Upper lobe of left lung (tissue), 6 donors: ENCODE data around the gene PCSK2. TPM values are rescaled to one million over a fixed set of nuclear protein-coding genes. Genes with fewer than 3 reads are reported as not detected.

ENCODE experiments used
- ATAC-seq, 2 donors: fragments of 200-7000 bp; cut with Tn5 transposase; one replicate each; pipeline ENCODE4 v1.9.1; 2022; ENCODE audit warnings: mild to moderate bottlenecking in 2 of 2, moderate library complexity in 2 of 2; ENCODE audit not compliant: low FRiP score in 2 of 2
- DNase-seq, 2 donors: peaks; one replicate each; pipeline ENCODE4 v3.0.0-alpha.2; 2019 to 2020
- H3K27ac ChIP-seq, 4 donors: fragments of 200-600 bp; sonication (generic); one replicate each; pipeline ENCODE4 v1.5.1; 2016 to 2019
- H3K27me3 ChIP-seq, 4 donors: fragments of 200-600 bp; sonication (generic); one replicate each; pipeline ENCODE4 v1.5.1; 2017 to 2019
- H3K36me3 ChIP-seq, 4 donors: fragments of 200-600 bp; sonication (generic); one replicate each; pipeline ENCODE4 v1.5.1; 2016 to 2019
- H3K4me1 ChIP-seq, 4 donors: fragments of 200-600 bp; sonication (generic); one replicate each; pipeline ENCODE4 v1.5.1; 2018 to 2019
- H3K4me3 ChIP-seq, 4 donors: fragments of 200-600 bp; sonication (generic); one replicate each; pipeline ENCODE4 v1.5.1; 2017 to 2019; ENCODE audit warnings: mild to moderate bottlenecking in 2 of 4, moderate library complexity in 1 of 4
- H3K9me3 ChIP-seq, 4 donors: fragments of 200-600 bp; sonication (generic); one replicate each; pipeline ENCODE4 v1.5.1; 2018 to 2019
- CTCF ChIP-seq, 6 experiments: fragments of 450-650 bp in 4 of 6; fragments of 200-600 bp in 2 of 6; sonication (generic) in 2 of 6; IDR thresholded peaks; one replicate each; pipeline ENCODE4 v1.5.1; 2016 to 2019; ENCODE audit warnings: antibody characterized with exemption in 6 of 6
- EP300 ChIP-seq, 4 donors: sonication (generic); formaldehyde crosslinking; IDR thresholded peaks; one replicate each; pipeline ENCODE4 v1.5.1; 2017; ENCODE audit warnings: antibody characterized with exemption in 4 of 4, control low read depth in 2 of 4
- POLR2A ChIP-seq, 4 donors: fragments of 450-650 bp; IDR thresholded peaks; one replicate each; pipeline ENCODE4 v1.5.1; 2016 to 2017; ENCODE audit warnings: antibody characterized with exemption in 4 of 4, mild to moderate bottlenecking in 2 of 4
- POLR2AphosphoS5 ChIP-seq, 2 donors: sonication (generic); formaldehyde crosslinking; IDR thresholded peaks; one replicate each; pipeline ENCODE4 v1.5.1; 2017; ENCODE audit warnings: antibody characterized with exemption in 2 of 2
- WGBS, 2 donors: methylation state at CpG; one replicate each; pipeline ENCODE4 v1.1.5; 2017 to 2018; 5-methylcytosine and 5-hydroxymethylcytosine counted together
- total RNA-seq, 6 donors: library from RNA; depleted of rRNA in 4 of 6; stranded (reverse); fragments of >200 nt in 4 of 6; gene quantifications; one replicate each; pipeline versions ENCODE4 v1.1.0 to v1.2.1, GENCODE V29; 2016 to 2021
- donor health status: DM: no; HTN: no; CAD: no; lungs with moderate emphysema.
- donor health status: DM: no; HTN: yes; CAD: no; lungs with severe emphysema.

PCSK2 gene
- total RNA-seq, 6 donors from 2014 or later: 1.4 to 75.3 (median 15.9) TPM

- DNase-seq (no peak), ATAC-seq (no peak)
- 76 to 77% methylated on average over 5 of the region's 5 CpGs for WGBS, 2 donors
- no peaks in the 10 kb centered on the region for H3K27me3 ChIP-seq
- no peak overlapping the region for H3K4me3 ChIP-seq
- no peak overlapping the region for H3K27ac ChIP-seq
- H3K4me1 ChIP-seq: no peaks in the 10 kb centered on the region
- H3K36me3 ChIP-seq: no peaks in the 10 kb centered on the region
- no peaks in the 10 kb centered on the region for H3K9me3 ChIP-seq
- TF ChIP-seq POLR2A (IDR thresholded peaks at IDR 0.05) (no peak), POLR2AphosphoS5 (IDR thresholded peaks at IDR 0.05) (no peak), CTCF (IDR thresholded peaks at IDR 0.05) (no peak), EP300 (IDR thresholded peaks at IDR 0.05) (no peak)
Measured at GRCh38 chr20:17374086-17374485, 147.2 kb downstream of the PCSK2 start.

GRCh38 chr20:17376031-17376430, 149.2 kb downstream of the PCSK2 start:
- Histone ChIP-seq H3K27me3 (no peaks in the 10 kb centered on the region), H3K4me1 (no peaks in the 10 kb centered on the region), H3K9me3 (no peaks in the 10 kb centered on the region), H3K27ac (no peak overlapping the region), H3K4me3 (no peak overlapping the region), H3K36me3 (no peaks in the 10 kb centered on the region)
- peak in 1 of 2 donors; percentile 19 for ATAC-seq
- TF ChIP-seq EP300 (IDR thresholded peaks at IDR 0.05) (no peak), CTCF (IDR thresholded peaks at IDR 0.05) (no peak), POLR2A (IDR thresholded peaks at IDR 0.05) (no peak), POLR2AphosphoS5 (IDR thresholded peaks at IDR 0.05) (no peak)
- DNase-seq: no peak
- 50 to 94% methylated on average over 2 to 5 of the region's 5 CpGs for WGBS, 2 donors

- Histone ChIP-seq H3K36me3 (no peaks in the 10 kb centered on the region), H3K9me3 (no peaks in the 10 kb centered on the region), H3K27ac (no peak overlapping the region), H3K4me1 (no peaks in the 10 kb centered on the region), H3K27me3 (no peaks in the 10 kb centered on the region), H3K4me3 (no peak overlapping the region)
- no peak for TF ChIP-seq EP300 (IDR thresholded peaks at IDR 0.05)
- no peak for TF ChIP-seq CTCF (IDR thresholded peaks at IDR 0.05)
- no peak for TF ChIP-seq POLR2AphosphoS5 (IDR thresholded peaks at IDR 0.05)
- no peak for TF ChIP-seq POLR2A (IDR thresholded peaks at IDR 0.05)
- ATAC-seq (no peak), DNase-seq (no peak)
- WGBS, 2 donors: 83 to 85% methylated on average over 3 of the region's 3 CpGs
Measured at GRCh38 chr20:17377231-17377630, 150.4 kb downstream of the PCSK2 start.

GRCh38 chr20:17379651-17380050, 152.8 kb downstream of the PCSK2 start:
- WGBS, 2 donors: 84 to 98% methylated on average over 2 of the region's 2 CpGs
- ATAC-seq (no peak), DNase-seq (no peak)
- H3K36me3 ChIP-seq: no peaks in the 10 kb centered on the region
- no peaks in the 10 kb centered on the region for H3K9me3 ChIP-seq
- no peaks in the 10 kb centered on the region for H3K27me3 ChIP-seq
- H3K4me1 ChIP-seq: no peaks in the 10 kb centered on the region
- no peak overlapping the region for H3K4me3 ChIP-seq
- no peak for TF ChIP-seq CTCF (IDR thresholded peaks at IDR 0.05)
- TF ChIP-seq POLR2AphosphoS5 (IDR thresholded peaks at IDR 0.05): no peak
- TF ChIP-seq EP300 (IDR thresholded peaks at IDR 0.05): no peak
- H3K27ac ChIP-seq: no peak overlapping the region

- Histone ChIP-seq H3K4me3 (no peak overlapping the region), H3K27me3 (no peaks in the 10 kb centered on the region), H3K36me3 (no peaks in the 10 kb centered on the region), H3K27ac (no peak overlapping the region), H3K4me1 (no peaks in the 10 kb centered on the region), H3K9me3 (no peaks in the 10 kb centered on the region)
- no peak for ATAC-seq
- TF ChIP-seq EP300 (IDR thresholded peaks at IDR 0.05): no peak
- TF ChIP-seq CTCF (IDR thresholded peaks at IDR 0.05): no peak
- no peak for TF ChIP-seq POLR2AphosphoS5 (IDR thresholded peaks at IDR 0.05)
- no peak for TF ChIP-seq POLR2A (IDR thresholded peaks at IDR 0.05)
- no peak for DNase-seq
- WGBS, 2 donors: 77 to 82% methylated on average over 4 of the region's 4 CpGs
Measured at GRCh38 chr20:17380801-17381200, 154.0 kb downstream of the PCSK2 start.
